DMS114 treated with DMSO at 0.1 percent for 48 hours (cell line): ENCODE results near the gene AP5Z1.

Experiments
- DNase-seq: peaks from one replicate; lab custom pipeline; 2025; ENCODE audit not compliant: unreplicated experiment; lab: John Stamatoyannopoulos, UW

Gene AP5Z1

GRCh38 chr7:4745265-4745919 lies 30.0 kb upstream of the AP5Z1 start:
- DNase-seq: no peak

GRCh38 chr7:4745971-4746919 lies 29.2 kb upstream of the AP5Z1 start:
- DNase-seq: no peak

DNA sequence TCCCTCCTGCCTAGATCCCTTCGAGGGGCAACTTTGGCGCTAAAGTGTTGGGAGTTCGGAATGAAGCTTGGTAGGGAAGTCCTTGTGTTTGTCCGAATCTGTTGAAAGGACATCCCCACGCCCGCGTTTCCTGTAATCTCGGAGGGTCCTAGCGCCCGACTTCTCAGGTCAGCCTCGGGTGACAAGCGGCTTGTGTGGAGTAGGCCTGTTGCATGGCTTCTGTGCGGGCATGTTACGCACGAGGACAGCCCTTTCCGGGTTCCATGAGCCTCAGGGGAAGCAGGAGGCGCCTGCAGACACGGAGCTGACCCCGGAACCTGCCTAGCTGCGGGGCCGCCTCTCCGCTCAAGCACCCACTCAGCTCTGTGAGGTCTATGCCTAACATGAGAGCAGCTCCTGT lies 28.4 kb upstream of the AP5Z1 start:
- no peak for DNase-seq

- no peak for DNase-seq
These were observed 27.7 kb upstream of the AP5Z1 start for GRCh38 chr7:4747746-4748145.

GRCh38 chr7:4748231-4748681 lies 27.2 kb upstream of the AP5Z1 start:
- DNase-seq: no peak

DNA sequence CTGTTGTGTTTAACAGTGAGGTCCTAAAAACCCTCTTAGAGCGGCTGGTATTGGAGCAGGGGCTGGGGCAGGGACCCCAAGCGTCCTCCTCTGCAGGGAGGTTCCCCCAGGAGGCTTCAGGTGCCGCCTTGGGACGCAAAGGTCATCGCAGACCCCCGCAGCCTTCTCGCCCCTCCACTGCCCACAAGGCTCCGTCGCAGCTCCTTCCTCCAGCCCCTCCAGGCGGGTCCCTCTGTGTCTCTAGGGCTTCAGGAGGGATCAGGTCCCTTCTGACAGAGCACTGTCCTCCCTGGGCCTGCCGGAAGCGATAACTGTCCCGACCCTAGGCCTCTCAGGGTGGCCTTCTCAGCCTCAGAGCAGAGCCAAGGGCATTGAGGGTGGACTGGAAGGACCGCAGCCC lies 26.1 kb upstream of the AP5Z1 start:
- no peak for DNase-seq

DNA sequence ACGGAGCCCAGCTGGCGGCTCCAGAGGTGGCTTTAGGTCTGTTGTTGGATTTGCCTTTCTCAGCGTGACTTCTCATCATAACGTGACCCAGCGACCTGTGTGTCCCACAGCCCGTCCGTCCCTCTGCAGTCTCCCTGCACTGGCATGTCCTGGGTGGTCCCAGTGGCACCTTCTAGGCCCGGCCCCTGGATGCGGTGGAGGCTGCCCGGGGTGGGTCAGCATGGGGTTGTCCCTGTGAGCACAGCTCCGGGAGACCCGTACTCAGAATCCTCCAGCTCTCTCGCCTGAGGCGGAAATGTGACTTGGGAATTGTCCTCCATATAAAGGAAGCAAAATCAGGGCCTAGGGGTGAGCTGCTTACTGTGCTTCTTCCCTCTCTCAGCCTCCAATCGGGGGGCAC lies 25.6 kb upstream of the AP5Z1 start:
- DNase-seq: no peak

- DNase-seq: no peak
These were observed 23.9 kb upstream of the AP5Z1 start for GRCh38 chr7:4751398-4751947.

GRCh38 chr7:4753598-4754432 lies 21.6 kb upstream of the AP5Z1 start:
- no peak for DNase-seq

DNA sequence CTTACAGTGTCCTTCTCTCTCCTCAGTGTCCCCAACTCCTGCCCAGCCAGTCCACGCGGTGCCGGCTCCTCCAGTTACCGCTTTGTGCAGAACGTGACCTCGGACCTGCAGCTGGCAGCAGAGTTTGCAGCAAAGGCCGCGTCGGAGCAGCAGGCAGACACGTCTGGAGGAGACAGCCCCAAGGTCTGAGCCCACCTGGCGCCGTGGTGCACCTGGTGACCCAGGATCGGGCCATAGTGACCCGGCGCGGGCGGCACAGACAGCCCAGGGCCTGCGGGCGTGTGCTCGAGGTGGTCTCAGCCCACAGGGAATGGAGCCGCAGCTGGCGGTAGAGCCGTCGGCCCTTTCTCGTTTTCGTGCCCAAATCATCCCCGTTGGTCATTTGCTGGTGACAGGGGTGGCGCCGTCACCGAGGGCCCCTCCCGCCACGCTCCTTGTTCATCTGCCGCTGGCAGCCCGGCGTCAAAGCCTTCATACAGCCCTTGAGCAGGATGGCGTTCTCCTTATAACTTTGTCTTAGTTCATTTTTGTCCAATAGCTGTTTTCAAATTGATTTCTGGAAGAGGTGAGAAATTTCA lies 20.9 kb upstream of the AP5Z1 start:
- no peak for DNase-seq

- DNase-seq: no peak
These were observed 20.4 kb upstream of the AP5Z1 start for GRCh38 chr7:4755045-4755444.

GRCh38 chr7:4758111-4758510 lies 17.3 kb upstream of the AP5Z1 start:
- no peak for DNase-seq

GRCh38 chr7:4758791-4759190 lies 16.6 kb upstream of the AP5Z1 start:
- no peak for DNase-seq

DNA sequence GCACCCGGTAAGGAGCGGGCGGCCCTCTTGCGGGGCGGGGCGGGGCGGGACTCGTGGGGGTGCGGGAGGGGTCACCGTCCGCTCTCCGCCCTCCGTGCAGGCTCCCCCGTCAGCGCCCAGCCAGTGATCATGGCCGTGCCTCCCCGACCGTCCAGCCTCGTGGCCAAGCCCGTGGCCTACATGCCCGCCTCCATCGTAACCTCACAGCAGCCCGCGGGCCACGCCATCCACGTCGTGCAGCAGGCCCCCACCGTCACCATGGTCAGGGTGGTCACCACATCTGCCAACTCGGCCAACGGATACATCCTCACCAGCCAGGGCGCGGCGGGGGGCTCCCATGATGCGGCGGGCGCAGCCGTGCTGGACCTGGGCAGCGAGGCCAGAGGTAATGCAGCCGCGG lies 16.2 kb upstream of the AP5Z1 start:
- DNase-seq: no peak

GRCh38 chr7:4760952-4761351 lies 14.5 kb upstream of the AP5Z1 start:
- no peak for DNase-seq

GRCh38 chr7:4762121-4763055 lies 13.0 kb upstream of the AP5Z1 start:
- no peak for DNase-seq

DNA sequence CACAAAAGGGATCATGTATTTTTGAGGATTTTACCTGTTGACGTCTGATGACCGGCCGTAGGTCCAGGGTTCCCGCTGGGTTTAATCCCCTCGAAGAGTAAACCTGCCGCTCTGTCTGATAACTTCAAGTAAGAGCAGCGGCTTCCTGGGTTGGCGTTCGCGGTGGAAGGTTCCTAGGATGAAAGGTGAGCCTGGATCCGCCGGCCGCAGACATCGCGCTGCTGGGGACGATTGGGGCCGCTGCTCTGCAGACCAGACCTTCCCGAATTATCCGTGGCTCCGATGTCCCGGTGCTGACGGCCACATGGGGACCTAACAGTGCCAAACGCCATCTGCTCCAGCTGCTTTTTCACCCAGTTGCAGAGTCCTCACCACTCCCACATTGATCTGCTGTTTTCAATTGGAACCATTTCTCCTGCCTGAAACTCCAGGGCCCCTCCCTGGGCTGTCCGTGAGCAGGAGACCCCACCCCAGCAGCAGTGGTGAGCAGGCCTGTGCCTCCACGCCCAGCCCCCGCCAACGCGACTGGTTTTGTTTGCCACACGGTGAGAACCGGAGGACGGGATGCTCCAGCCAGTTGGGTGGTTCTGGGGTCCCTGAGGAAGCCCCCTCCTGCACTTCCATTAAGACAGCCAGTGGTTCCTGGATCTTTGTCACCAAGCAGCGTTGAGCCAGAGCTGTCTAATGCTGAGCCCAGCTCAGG lies 12.2 kb upstream of the AP5Z1 start:
- DNase-seq: no peak

DNA sequence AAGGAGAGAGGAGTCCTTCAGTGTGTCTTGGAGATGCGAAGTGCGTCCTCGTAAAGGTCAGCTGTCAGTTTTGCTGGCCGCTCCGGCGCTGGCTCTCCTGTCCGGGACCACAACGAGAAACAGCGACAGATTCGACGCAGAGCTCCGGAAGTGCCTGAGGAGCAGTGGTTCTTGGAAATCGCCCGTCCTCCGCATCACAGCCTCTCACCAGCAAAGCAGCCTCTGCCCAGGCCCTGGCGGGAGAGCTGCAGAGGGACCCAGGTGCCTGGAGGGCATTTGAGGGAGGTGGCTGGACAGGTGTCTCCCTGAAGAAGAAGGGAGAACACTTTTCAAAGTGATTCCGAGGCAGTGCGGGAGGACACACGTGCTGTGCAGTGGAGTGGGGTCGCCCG lies 11.6 kb upstream of the AP5Z1 start:
- no peak for DNase-seq

DNA sequence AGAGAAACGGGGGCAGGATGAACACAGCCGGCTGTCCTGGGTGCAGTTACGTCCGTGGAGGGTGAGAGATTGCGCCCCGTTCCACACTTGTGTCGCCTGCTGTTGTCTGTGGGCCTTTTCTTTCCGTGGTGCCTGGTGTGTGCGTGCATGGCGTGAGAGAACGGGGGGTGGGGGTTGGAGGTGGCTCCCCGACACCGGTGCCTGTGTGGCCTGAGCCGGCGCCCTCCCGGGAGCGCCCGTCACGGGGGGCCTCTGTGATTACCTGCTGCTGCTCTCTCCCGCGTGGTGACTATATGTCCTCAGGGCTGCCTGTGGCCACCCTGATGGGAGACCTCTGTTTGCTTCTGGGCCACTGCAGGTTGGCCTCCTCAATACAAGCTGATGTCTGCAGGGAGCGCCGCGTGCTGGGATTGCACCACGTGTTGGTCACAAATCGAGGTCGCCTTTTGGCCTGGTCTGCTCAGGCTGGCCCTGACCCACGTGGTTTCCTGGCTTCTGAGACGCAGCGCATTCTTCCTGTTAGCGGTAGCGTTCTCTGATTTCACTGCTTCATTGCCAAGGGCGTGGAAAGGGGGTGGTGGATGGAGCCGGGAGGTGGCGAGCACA lies 10.9 kb upstream of the AP5Z1 start:
- no peak for DNase-seq
